ENCODE results near the gene CPNE4.

- TF ChIP-seq CTCF (IDR thresholded peaks at IDR 0.05) (no peak), POLR2A (IDR thresholded peaks at IDR 0.05) (no peak)
Measured at GRCh38 chr3:131491084-131491483, 543.7 kb downstream of the CPNE4 start.

Measured in body of pancreas (tissue), 4 donors.